GM18868 (cell line): ENCODE measurements around the gene MAGI2.

Source experiments
- ATAC-seq: cut with Tn5 transposase; IDR thresholded peaks from one replicate; pipeline ENCODE4 v1.9.1; 2021; ENCODE audit warnings: mild to moderate bottlenecking, moderate library complexity; ENCODE audit not compliant: unreplicated experiment

Gene MAGI2

GRCh38 chr7:77989981-77990566 is 1463.4 kb downstream of the MAGI2 start:
- no peak for ATAC-seq

GRCh38 chr7:77985974-77986339 is 1467.5 kb downstream of the MAGI2 start:
- ATAC-seq, result no peak

GRCh38 chr7:77985232-77985973 is 1468.1 kb downstream of the MAGI2 start:
- ATAC-seq, result no peak

- ATAC-seq, result no peak
Measured at GRCh38 chr7:77983973-77984372, 1469.5 kb downstream of the MAGI2 start.

- ATAC-seq, result peak; percentile 88
Measured at GRCh38 chr7:77982926-77983550, 1470.4 kb downstream of the MAGI2 start.

- no peak for ATAC-seq
Measured at GRCh38 chr7:77980087-77980713, 1473.3 kb downstream of the MAGI2 start.

- no peak for ATAC-seq
Measured at GRCh38 chr7:77979219-77979618, 1474.2 kb downstream of the MAGI2 start.

GRCh38 chr7:77975672-77976480 is 1477.6 kb downstream of the MAGI2 start:
- no peak for ATAC-seq

GRCh38 chr7:77971726-77972125 is 1481.7 kb downstream of the MAGI2 start:
- no peak for ATAC-seq

- ATAC-seq, result no peak
Measured at GRCh38 chr7:77967429-77967828, 1486.0 kb downstream of the MAGI2 start.
